SK-N-SH treated with all-trans-retinoic acid at 6 μM for 48 hours (cell line): ENCODE results near the gene ATP5F1C.

Experiments
- ATAC-seq: fragments of 200-7000 bp; cut with Tn5 transposase; 3 replicates; pipeline ENCODE4 v1.9.1; 2020; ENCODE audit warnings: mild to moderate bottlenecking, moderate library complexity
- ARNTL ChIP-seq: fragments of 450-650 bp; formaldehyde crosslinking; IDR thresholded peaks from 2 replicates; pipeline ENCODE4 v1.5.0; 2020; ENCODE audit warnings: low read depth, mild to moderate bottlenecking, moderate library complexity, borderline replicate concordance
- BACH2 ChIP-seq: fragments of 250-450 bp; sonication (Bioruptor Pico); IDR thresholded peaks from 2 replicates; pipeline ENCODE4 v1.9.0; 2021; ENCODE audit warnings: mild to moderate bottlenecking, borderline replicate concordance
- CREB5 ChIP-seq: fragments of 250-450 bp; sonication (Bioruptor Pico); IDR thresholded peaks from 2 replicates; pipeline ENCODE4 v1.5.1; 2020; ENCODE audit warnings: low read depth, mild to moderate bottlenecking, moderate library complexity
- CSDC2 ChIP-seq: fragments of 250-450 bp; sonication (Bioruptor Pico); IDR thresholded peaks from 2 replicates; pipeline ENCODE4 v1.5.0; 2020; ENCODE audit warnings: mild to moderate bottlenecking, moderate library complexity
- ESRRG ChIP-seq: fragments of 250-450 bp; sonication (Bioruptor Pico); IDR thresholded peaks from 2 replicates; pipeline ENCODE4 v1.6.1; 2021; ENCODE audit warnings: mild to moderate bottlenecking
- GLIS3 ChIP-seq: fragments of 250-450 bp; sonication (Bioruptor Pico); IDR thresholded peaks from 2 replicates; pipeline ENCODE4 v1.5.0; 2020; ENCODE audit warnings: mild to moderate bottlenecking, moderate library complexity
- ISL1 ChIP-seq: fragments of 250-450 bp; sonication (Bioruptor Pico); IDR thresholded peaks from 2 replicates; pipeline ENCODE4 v2.1.2; 2022; ENCODE audit warnings: mild to moderate bottlenecking, moderate library complexity
- OSR1 ChIP-seq: fragments of 250-450 bp; sonication (Bioruptor Pico); IDR thresholded peaks from 2 replicates; pipeline ENCODE4 v1.8.0; 2022; ENCODE audit warnings: moderate library complexity, mild to moderate bottlenecking, inconsistent platforms
- PATZ1 ChIP-seq: fragments of 250-450 bp; sonication (Bioruptor Pico); IDR thresholded peaks from 2 replicates; pipeline ENCODE4 v1.8.0; 2020; ENCODE audit warnings: mild to moderate bottlenecking, moderate library complexity, borderline replicate concordance
- POU6F1 ChIP-seq: fragments of 250-450 bp; sonication (Bioruptor Pico); IDR thresholded peaks from 2 replicates; pipeline ENCODE4 v1.8.0; 2021; ENCODE audit warnings: low read depth, mild to moderate bottlenecking, moderate library complexity, borderline replicate concordance
- PPARA ChIP-seq: fragments of 250-450 bp; sonication (Bioruptor Pico); IDR thresholded peaks from 2 replicates; pipeline ENCODE4 v1.5.0; 2020; ENCODE audit warnings: mild to moderate bottlenecking, borderline replicate concordance
- RARB ChIP-seq: fragments of 250-450 bp; sonication (Bioruptor Pico); IDR thresholded peaks from 2 replicates; pipeline ENCODE4 v1.8.0; 2021; ENCODE audit warnings: mild to moderate bottlenecking, moderate library complexity
- SNAI2 ChIP-seq: fragments of 250-450 bp; sonication (Bioruptor Pico); IDR thresholded peaks from 2 replicates; pipeline ENCODE4 v1.5.0; 2020; ENCODE audit warnings: mild to moderate bottlenecking, moderate library complexity
- TCF4 ChIP-seq: fragments of 250-450 bp; sonication (Bioruptor Pico); IDR thresholded peaks from 2 replicates; pipeline ENCODE4 v1.8.0; 2021; ENCODE audit warnings: mild to moderate bottlenecking, moderate library complexity, borderline replicate concordance
- TOX ChIP-seq: fragments of 250-450 bp; sonication (Bioruptor Pico); IDR thresholded peaks from 2 replicates; pipeline ENCODE4 v1.8.0; 2021; ENCODE audit warnings: mild to moderate bottlenecking, moderate library complexity, borderline replicate concordance
- TSHZ2 ChIP-seq: fragments of 250-450 bp; sonication (Bioruptor Pico); IDR thresholded peaks from 2 replicates; pipeline ENCODE4 v1.5.0; 2020; ENCODE audit warnings: mild to moderate bottlenecking, moderate library complexity
- ZC3H10 ChIP-seq: fragments of 250-450 bp; sonication (Bioruptor Pico); IDR thresholded peaks from 2 replicates; pipeline ENCODE4 v1.5.1; 2021; ENCODE audit warnings: mild to moderate bottlenecking, moderate library complexity
- ZFP3 ChIP-seq: fragments of 250-450 bp; sonication (Bioruptor Pico); IDR thresholded peaks from 2 replicates; pipeline ENCODE4 v1.5.0; 2020; ENCODE audit warnings: mild to moderate bottlenecking, moderate library complexity
- ZFP30 ChIP-seq: fragments of 450-650 bp; formaldehyde crosslinking; IDR thresholded peaks from 2 replicates; pipeline ENCODE4 v1.5.0; 2022; ENCODE audit warnings: mild to moderate bottlenecking, moderate library complexity
- ZNF565 ChIP-seq: fragments of 450-650 bp; formaldehyde crosslinking; conservative IDR thresholded peaks from 2 replicates; pipeline ENCODE4 v1.5.0; 2020; ENCODE audit warnings: low read depth, mild to moderate bottlenecking, moderate library complexity
- ZNF70 ChIP-seq: fragments of 450-650 bp; formaldehyde crosslinking; IDR thresholded peaks from 2 replicates; pipeline ENCODE4 v1.5.0; 2020; ENCODE audit warnings: mild to moderate bottlenecking, moderate library complexity
- ZNF8 ChIP-seq: fragments of 450-650 bp; formaldehyde crosslinking; IDR thresholded peaks from 2 replicates; pipeline ENCODE4 v1.5.0; 2020; ENCODE audit warnings: mild to moderate bottlenecking, moderate library complexity

Gene ATP5F1C

GRCh38 chr10:7833210-7833609 is 45.2 kb downstream of the ATP5F1C start:
- no peak for ATAC-seq

GRCh38 chr10:7834262-7834661 is 46.3 kb downstream of the ATP5F1C start:
- TF ChIP-seq ZNF565, result no peak
- TF ChIP-seq CREB5 (CRISPR knock-in tag), result no peak
- TF ChIP-seq OSR1 (CRISPR knock-in tag), result no peak
- ATAC-seq, result no peak

More at GRCh38 chr10:7833210-7833609, 45.2 kb downstream of the ATP5F1C start:
- TF ChIP-seq ZNF8 (CRISPR knock-in tag) (no peak), GLIS3 (CRISPR knock-in tag) (no peak), ESRRG (CRISPR knock-in tag) (no peak), TCF4 (no peak), ZNF565 (no peak), RARB (CRISPR knock-in tag) (no peak)

- no peak for ATAC-seq
- TF ChIP-seq ZNF8 (CRISPR knock-in tag) (no peak), ZFP3 (CRISPR knock-in tag) (no peak), GLIS3 (CRISPR knock-in tag) (no peak), SNAI2 (no peak), ZC3H10 (CRISPR knock-in tag) (no peak), CSDC2 (CRISPR knock-in tag) (no peak), ZNF565 (no peak), TOX (no peak), CREB5 (CRISPR knock-in tag) (no peak), ESRRG (CRISPR knock-in tag) (no peak), ARNTL (CRISPR knock-in tag) (no peak), ZFP30 (CRISPR knock-in tag) (no peak), OSR1 (CRISPR knock-in tag) (no peak), BACH2 (CRISPR knock-in tag) (no peak), TCF4 (no peak), PPARA (CRISPR knock-in tag) (no peak), PATZ1 (no peak), RARB (CRISPR knock-in tag) (no peak), TSHZ2 (CRISPR knock-in tag) (no peak), ZNF70 (no peak)
- TF ChIP-seq, all 23 proteins: peak for 0
Observed at GRCh38 chr10:7836571-7836970, 48.6 kb downstream of the ATP5F1C start.

- TF ChIP-seq ZFP3 (CRISPR knock-in tag) (no peak), TCF4 (no peak), TOX (no peak), PATZ1 (no peak), OSR1 (CRISPR knock-in tag) (no peak), RARB (CRISPR knock-in tag) (no peak), POU6F1 (CRISPR knock-in tag) (no peak), ZNF8 (CRISPR knock-in tag) (no peak), ISL1 (CRISPR knock-in tag) (no peak), ZFP30 (CRISPR knock-in tag) (no peak), CREB5 (CRISPR knock-in tag) (no peak), ZNF565 (no peak), CSDC2 (CRISPR knock-in tag) (no peak)
- no peak for ATAC-seq
Observed at GRCh38 chr10:7846591-7846990, 58.6 kb downstream of the ATP5F1C start.
